WTC11 (cell line): Measurements from ENCODE around the gene NKG7. TPM values are rescaled to one million over a fixed set of nuclear protein-coding genes. Genes with fewer than 3 reads are reported as not detected.

Experiments used
- ATAC-seq: fragments of 200-7000 bp; cut with Tn5 transposase; 2 replicates; pipeline ENCODE4 v1.10.0; 2021; ENCODE audit warnings: mild to moderate bottlenecking, moderate library complexity
- CTCF ChIA-PET: fragments of 300-600 bp; sonication (Branson Sonifier 250); formaldehyde crosslinking; loops from one replicate; lab custom pipeline; 2021; ENCODE audit warnings: antibody characterized with exemption; lab: Charles Lee
- POLR2A ChIA-PET: fragments of 350-600 bp; sonication (Branson Sonifier 250); formaldehyde crosslinking; loops from one replicate; lab custom pipeline; 2021; ENCODE audit warnings: antibody characterized with exemption; lab: Charles Lee
- DNase-seq: peaks from one replicate; pipeline ENCODE4 v3.0.0; 2021; ENCODE audit warnings: low spot score
- H3K27ac Mint-ChIP-seq: 2 replicates; pipeline ENCODE4 v1.8.0; 2021; ENCODE audit warnings: mixed read lengths
- H3K27me3 Mint-ChIP-seq: 2 replicates; pipeline ENCODE4 v1.8.0; 2021; ENCODE audit warnings: low read depth, mild to moderate bottlenecking, moderate library complexity, mixed read lengths
- H3K36me3 Mint-ChIP-seq: 2 replicates; pipeline ENCODE4 v1.8.0; 2021; ENCODE audit warnings: mixed read lengths
- H3K4me1 Mint-ChIP-seq: 2 replicates; pipeline ENCODE4 v1.8.0; 2022; ENCODE audit warnings: mixed read lengths
- H3K4me3 Mint-ChIP-seq: 2 replicates; pipeline ENCODE4 v1.8.0; 2021; ENCODE audit warnings: mild to moderate bottlenecking, moderate library complexity, mixed read lengths
- H3K9me3 Mint-ChIP-seq: 2 replicates; pipeline ENCODE4 v1.8.0; 2021; ENCODE audit warnings: mixed read lengths
- ARID4B ChIP-seq: sonication (generic); formaldehyde crosslinking; IDR thresholded peaks from 2 replicates; pipeline ENCODE4 v1.8.0; 2023; ENCODE audit warnings: missing genetic modification reagents, mild to moderate bottlenecking, borderline replicate concordance
- ATF2 ChIP-seq: sonication (generic); formaldehyde crosslinking; IDR thresholded peaks from 2 replicates; pipeline ENCODE4 v1.8.1; 2022; ENCODE audit warnings: low read depth, missing genetic modification reagents, borderline replicate concordance
- CREM ChIP-seq: sonication (generic); formaldehyde crosslinking; IDR thresholded peaks from 2 replicates; pipeline ENCODE4 v1.8.1; 2022; ENCODE audit warnings: mild to moderate bottlenecking, missing genetic modification reagents, moderate library complexity
- E2F4 ChIP-seq: sonication (generic); formaldehyde crosslinking; IDR thresholded peaks from 2 replicates; pipeline ENCODE4 v1.8.1; 2022; ENCODE audit warnings: low read depth, mild to moderate bottlenecking, moderate library complexity, missing genetic modification reagents, borderline replicate concordance
- ESRRA ChIP-seq: sonication (generic); formaldehyde crosslinking; IDR thresholded peaks from 2 replicates; pipeline ENCODE4 v1.8.1; 2022; ENCODE audit warnings: mild to moderate bottlenecking, missing genetic modification reagents, borderline replicate concordance
- ETV6 ChIP-seq: sonication (generic); formaldehyde crosslinking; IDR thresholded peaks from 2 replicates; pipeline ENCODE4 v1.8.1; 2022; ENCODE audit warnings: mild to moderate bottlenecking, missing genetic modification reagents
- FOXK1 ChIP-seq: sonication (generic); formaldehyde crosslinking; IDR thresholded peaks from 2 replicates; pipeline ENCODE4 v1.8.0; 2022; ENCODE audit warnings: mild to moderate bottlenecking, moderate library complexity, missing genetic modification reagents
- FOXP4 ChIP-seq: sonication (generic); formaldehyde crosslinking; IDR thresholded peaks from 2 replicates; pipeline ENCODE4 v1.8.0; 2022; ENCODE audit warnings: mild to moderate bottlenecking, missing genetic modification reagents
- GTF2I ChIP-seq: fragments of 250-450 bp; sonication (Bioruptor Pico); conservative IDR thresholded peaks from 2 replicates; pipeline ENCODE4 v1.4.0; 2021; ENCODE audit warnings: mild to moderate bottlenecking
- JUN ChIP-seq: sonication (generic); formaldehyde crosslinking; IDR thresholded peaks from 2 replicates; pipeline ENCODE4 v1.8.0; 2023; ENCODE audit warnings: mild to moderate bottlenecking, missing genetic modification reagents
- NFE2L1 ChIP-seq: sonication (generic); formaldehyde crosslinking; IDR thresholded peaks from 2 replicates; pipeline ENCODE4 v1.8.1; 2023; ENCODE audit warnings: missing genetic modification reagents
- PRRX2 ChIP-seq: fragments of 250-450 bp; sonication (Bioruptor Pico); IDR thresholded peaks from 2 replicates; pipeline ENCODE4 v1.8.0; 2021; ENCODE audit warnings: mild to moderate bottlenecking
- SP1 ChIP-seq: sonication (generic); formaldehyde crosslinking; conservative IDR thresholded peaks from 2 replicates; pipeline ENCODE4 v1.8.1; 2022; ENCODE audit warnings: missing genetic modification reagents
- TCF7 ChIP-seq: sonication (generic); formaldehyde crosslinking; IDR thresholded peaks from 2 replicates; pipeline ENCODE4 v1.8.0; 2022; ENCODE audit warnings: mild to moderate bottlenecking, low read depth, missing genetic modification reagents, moderate library complexity
- TEAD1 ChIP-seq: sonication (generic); formaldehyde crosslinking; IDR thresholded peaks from 2 replicates; pipeline ENCODE4 v1.8.0; 2022; ENCODE audit warnings: mild to moderate bottlenecking, missing genetic modification reagents
- TEAD4 ChIP-seq: sonication (generic); formaldehyde crosslinking; IDR thresholded peaks from 2 replicates; pipeline ENCODE4 v1.8.0; 2022; ENCODE audit warnings: mild to moderate bottlenecking, missing genetic modification reagents
- USF1 ChIP-seq: sonication (generic); formaldehyde crosslinking; IDR thresholded peaks from 2 replicates; pipeline ENCODE4 v1.8.0; 2022; ENCODE audit warnings: mild to moderate bottlenecking, missing genetic modification reagents
- USF2 ChIP-seq: sonication (generic); formaldehyde crosslinking; IDR thresholded peaks from 2 replicates; pipeline ENCODE4 v1.8.1; 2023; ENCODE audit warnings: mild to moderate bottlenecking, missing genetic modification reagents, moderate library complexity
- ZBTB43 ChIP-seq: sonication (generic); formaldehyde crosslinking; IDR thresholded peaks from 2 replicates; pipeline ENCODE4 v1.8.1; 2023; ENCODE audit warnings: mild to moderate bottlenecking, missing genetic modification reagents
- ZNF263 ChIP-seq: sonication (generic); formaldehyde crosslinking; IDR thresholded peaks from 2 replicates; pipeline ENCODE4 v1.8.1; 2022; ENCODE audit warnings: low read depth, mild to moderate bottlenecking, moderate library complexity, missing genetic modification reagents
- ZNF317 ChIP-seq: sonication (generic); formaldehyde crosslinking; IDR thresholded peaks from 2 replicates; pipeline ENCODE4 v1.8.1; 2023; ENCODE audit warnings: low read depth, mild to moderate bottlenecking, moderate library complexity, missing genetic modification reagents, borderline replicate concordance
- ZNF423 ChIP-seq: fragments of 250-450 bp; sonication (Bioruptor Pico); IDR thresholded peaks from 2 replicates; pipeline ENCODE4 v2.1.2; 2022; ENCODE audit warnings: mild to moderate bottlenecking, moderate library complexity
- ZNF671 ChIP-seq: fragments of 250-450 bp; sonication (Bioruptor Pico); IDR thresholded peaks from 2 replicates; pipeline ENCODE4 v1.8.0; 2021; ENCODE audit warnings: mild to moderate bottlenecking
- total RNA-seq: library from RNA; stranded (reverse); gene quantifications from 3 replicates; pipeline ENCODE4 v1.2.3, GENCODE V29; 2021

NKG7 gene
- total RNA-seq, 1 experiment from 2014 or later: 0.63 TPM

GRCh38 chr19:51339687-51340656 is 32.5 kb downstream of the NKG7 start:
- Mint-ChIP-seq H3K27me3 (peaks cover 26% of the 10 kb centered on the region), H3K36me3 (peaks cover 13% of the 10 kb centered on the region), H3K4me1 (peaks cover 32% of the 10 kb centered on the region), H3K27ac (peak overlapping the region; percentile 98), H3K4me3 (peak overlapping the region; percentile 89), H3K9me3 (no peaks in the 10 kb centered on the region)
- DNase-seq (peak; percentile 100), ATAC-seq (peak; percentile 85)
- ChIA-PET CTCF (interaction anchor here (0.6 to 4.6 kb wide), 40 partner anchors 9 to 791 kb away, joined by 3 to 37 read pairs (median 6); partner anchors contain the start of genes C19orf84, ETFB, LIM2 and SIGLEC10), POLR2A (interaction anchor here (0.6 to 1.4 kb wide), 7 partner anchors 26 to 541 kb away, joined by 3 to 6 read pairs (median 4); partner anchors contain the start of genes C19orf84 and ETFB)
- peak; percentile 84; the same call in 1 of the 2 replicates for TF ChIP-seq CREM
- peak; percentile 80 for TF ChIP-seq ESRRA (CRISPR knock-in tag)
- peak; percentile 95 for TF ChIP-seq TEAD1
- TF ChIP-seq ETV6 (CRISPR knock-in tag): peak; percentile 75; the same call in 1 of the 2 replicates
- TF ChIP-seq ZNF671: no peak
- TF ChIP-seq SP1 (CRISPR knock-in tag): peak; percentile 84; the same call in 1 of the 2 replicates
- TF ChIP-seq ZBTB43 (CRISPR knock-in tag): peak; percentile 88
- TF ChIP-seq ZNF317 (CRISPR knock-in tag): peak; percentile 41; the same call in 1 of the 2 replicates
- peak; percentile 75; the same call in 1 of the 2 replicates for TF ChIP-seq NFE2L1
- TF ChIP-seq USF2 (CRISPR knock-in tag): peak; percentile 92
- TF ChIP-seq JUN (CRISPR knock-in tag): peak; percentile 75; the same call in 1 of the 2 replicates
- TF ChIP-seq FOXK1 (CRISPR knock-in tag): peak; percentile 88
- peak; percentile 69; the same call in 1 of the 2 replicates for TF ChIP-seq E2F4 (CRISPR knock-in tag)
- TF ChIP-seq GTF2I (CRISPR knock-in tag): no peak
- TF ChIP-seq FOXP4 (CRISPR knock-in tag): peak; percentile 86
- no peak for TF ChIP-seq ZNF423 (CRISPR knock-in tag)
- TF ChIP-seq TEAD4 (CRISPR knock-in tag): 0 out of 2 replicates have a peak, but pooled peaks have one; percentile 64
- peak; percentile 42; the same call in 1 of the 2 replicates for TF ChIP-seq ZNF263 (CRISPR knock-in tag)
- TF ChIP-seq TCF7 (CRISPR knock-in tag): 0 out of 2 replicates have a peak, but pooled peaks have one; percentile 75
- peak; percentile 76; the same call in 1 of the 2 replicates for TF ChIP-seq ARID4B
- no peak for TF ChIP-seq PRRX2 (CRISPR knock-in tag)
- TF ChIP-seq USF1: peak; percentile 83
- TF ChIP-seq ATF2: no peak
